ENCODE results near the gene GRIP1.
"Not testable (repeated sequence)": the region's sequence is repeated elsewhere in the genome, so short reads cannot be mapped to it uniquely, and the experiment has no call there.

The GRIP1 gene

GRCh38 chr12:66314278-66314677, 364.6 kb downstream of the GRIP1 start:
- H3K4me3 ChIP-seq (ENCODE audit: insufficient read depth, low read length, poor library complexity, severe bottlenecking) = no peak overlapping the region

GRCh38 chr12:66312189-66312588, 366.7 kb downstream of the GRIP1 start:
- Histone ChIP-seq H3F3A (ENCODE audit: insufficient read depth) (no peaks in the 10 kb centered on the region), H3K9ac (ENCODE audit: low read length) (no peak overlapping the region), H3K9me2 (replicated peaks; ENCODE audit: insufficient read depth, low read length) (no peaks in the 10 kb centered on the region), H2AFZ (ENCODE audit: low read depth, low read length, severe bottlenecking) (no peak overlapping the region), H3K36me3 (ENCODE audit: low read length) (no peaks in the 10 kb centered on the region), H3K9me3 (ENCODE audit: insufficient read depth, low read length) (no peaks in the 10 kb centered on the region), H3K79me2 (ENCODE audit: insufficient read depth, low read length) (no peaks in the 10 kb centered on the region), H3K27me3 (ENCODE audit: low read length) (no peaks in the 10 kb centered on the region), H3K27ac (ENCODE audit: low read depth, low read length) (no peak overlapping the region), H3K4me3 (ENCODE audit: insufficient read depth, low read length, poor library complexity, severe bottlenecking) (no peak overlapping the region), H4K20me1 (ENCODE audit: low read depth, low read length) (no peaks in the 10 kb centered on the region), H3K4me2 (ENCODE audit: low read depth, low read length, poor library complexity, severe bottlenecking) (no peak overlapping the region)
- no peak for TF ChIP-seq EZH2phosphoT487 (conservative IDR thresholded peaks at IDR 0.05; ENCODE audit: low read length)
- no peak for TF ChIP-seq CTCF (IDR thresholded peaks at IDR 0.05; ENCODE audit: insufficient read depth, low read length, poor library complexity, severe bottlenecking)

More at GRCh38 chr12:66314278-66314677, 364.6 kb downstream of the GRIP1 start:
- H3F3A ChIP-seq (ENCODE audit: insufficient read depth) = no peaks in the 10 kb centered on the region
- no peaks in the 10 kb centered on the region for H3K9me2 ChIP-seq (replicated peaks; ENCODE audit: insufficient read depth, low read length)
- no peak overlapping the region for H3K9ac ChIP-seq (ENCODE audit: low read length)
- H3K36me3 ChIP-seq (ENCODE audit: low read length) = no peaks in the 10 kb centered on the region
- no peak overlapping the region for H3K4me2 ChIP-seq (ENCODE audit: low read depth, low read length, poor library complexity, severe bottlenecking)
- no peak overlapping the region for H3K27ac ChIP-seq (ENCODE audit: low read depth, low read length)
- TF ChIP-seq CTCF (IDR thresholded peaks at IDR 0.05; ENCODE audit: insufficient read depth, low read length, poor library complexity, severe bottlenecking) = no peak
- no peak for TF ChIP-seq EZH2phosphoT487 (conservative IDR thresholded peaks at IDR 0.05; ENCODE audit: low read length)
- no peaks in the 10 kb centered on the region for H3K9me3 ChIP-seq (ENCODE audit: insufficient read depth, low read length)
- no peaks in the 10 kb centered on the region for H4K20me1 ChIP-seq (ENCODE audit: low read depth, low read length)
- H3K79me2 ChIP-seq (ENCODE audit: insufficient read depth, low read length) = no peaks in the 10 kb centered on the region
- H2AFZ ChIP-seq (ENCODE audit: low read depth, low read length, severe bottlenecking) = no peak overlapping the region
- H3K27me3 ChIP-seq (ENCODE audit: low read length) = no peaks in the 10 kb centered on the region

- H3K36me3 ChIP-seq (ENCODE audit: low read length) = no peaks in the 10 kb centered on the region
- no peak for TF ChIP-seq EZH2phosphoT487 (conservative IDR thresholded peaks at IDR 0.05; ENCODE audit: low read length)
Measured at GRCh38 chr12:66309606-66310005, 369.3 kb downstream of the GRIP1 start.

GRCh38 chr12:66304296-66304900, 374.5 kb downstream of the GRIP1 start:
- Histone ChIP-seq H3K9me3 (ENCODE audit: insufficient read depth, low read length) (no peaks in the 10 kb centered on the region), H3K27ac (ENCODE audit: low read depth, low read length) (no peak overlapping the region), H4K20me1 (ENCODE audit: low read depth, low read length) (no peaks in the 10 kb centered on the region), H3K79me2 (ENCODE audit: insufficient read depth, low read length) (no peaks in the 10 kb centered on the region), H3K9ac (ENCODE audit: low read length) (no peak overlapping the region), H3K4me3 (ENCODE audit: insufficient read depth, low read length, poor library complexity, severe bottlenecking) (no peak overlapping the region), H3K36me3 (ENCODE audit: low read length) (no peaks in the 10 kb centered on the region), H3F3A (ENCODE audit: insufficient read depth) (0 out of 2 replicates have a peak, but pooled peaks cover 7% of the 10 kb centered on the region), H3K9me2 (replicated peaks; ENCODE audit: insufficient read depth, low read length) (no peaks in the 10 kb centered on the region), H2AFZ (ENCODE audit: low read depth, low read length, severe bottlenecking) (no peak overlapping the region), H3K4me2 (ENCODE audit: low read depth, low read length, poor library complexity, severe bottlenecking) (no peak overlapping the region), H3K27me3 (ENCODE audit: low read length) (no peaks in the 10 kb centered on the region)
- TF ChIP-seq EZH2phosphoT487 (conservative IDR thresholded peaks at IDR 0.05; ENCODE audit: low read length) (no peak), CTCF (IDR thresholded peaks at IDR 0.05; ENCODE audit: insufficient read depth, low read length, poor library complexity, severe bottlenecking) (no peak)

More at GRCh38 chr12:66309606-66310005, 369.3 kb downstream of the GRIP1 start:
- Histone ChIP-seq H3K4me2 (ENCODE audit: low read depth, low read length, poor library complexity, severe bottlenecking) (no peak overlapping the region), H2AFZ (ENCODE audit: low read depth, low read length, severe bottlenecking) (no peak overlapping the region), H4K20me1 (ENCODE audit: low read depth, low read length) (no peaks in the 10 kb centered on the region), H3K9me3 (ENCODE audit: insufficient read depth, low read length) (no peaks in the 10 kb centered on the region), H3K9ac (ENCODE audit: low read length) (no peak overlapping the region), H3K27ac (ENCODE audit: low read depth, low read length) (no peak overlapping the region), H3K79me2 (ENCODE audit: insufficient read depth, low read length) (no peaks in the 10 kb centered on the region), H3K9me2 (replicated peaks; ENCODE audit: insufficient read depth, low read length) (no peaks in the 10 kb centered on the region), H3K4me3 (ENCODE audit: insufficient read depth, low read length, poor library complexity, severe bottlenecking) (no peak overlapping the region), H3K27me3 (ENCODE audit: low read length) (no peaks in the 10 kb centered on the region), H3F3A (ENCODE audit: insufficient read depth) (no peaks in the 10 kb centered on the region)

- H3K27ac ChIP-seq (ENCODE audit: low read depth, low read length); H4K20me1 ChIP-seq (ENCODE audit: low read depth, low read length); H3K4me3 ChIP-seq (ENCODE audit: insufficient read depth, low read length, poor library complexity, severe bottlenecking); H2AFZ ChIP-seq (ENCODE audit: low read depth, low read length, severe bottlenecking); H3K9me3 ChIP-seq (ENCODE audit: insufficient read depth, low read length); H3K27me3 ChIP-seq (ENCODE audit: low read length); H3K9ac ChIP-seq (ENCODE audit: low read length); H3K36me3 ChIP-seq (ENCODE audit: low read length); H3K9me2 ChIP-seq (replicated peaks; ENCODE audit: insufficient read depth, low read length); H3F3A ChIP-seq (ENCODE audit: insufficient read depth); H3K79me2 ChIP-seq (ENCODE audit: insufficient read depth, low read length): not testable (repeated sequence)
- peak overlapping the region; percentile 85 for H3K4me2 ChIP-seq (ENCODE audit: low read depth, low read length, poor library complexity, severe bottlenecking)
Measured at GRCh38 chr12:66303316-66303804, 375.5 kb downstream of the GRIP1 start.

Measured in SU-DHL-6 (cell line).